Measurements from ENCODE around the gene MYO5B. TPM values are rescaled to one million over a fixed set of nuclear protein-coding genes. Genes with fewer than 3 reads are reported as not detected.

The MYO5B gene
- polyA plus RNA-seq, 2 of the 4 experiments (the other 2 are of a cell fraction) = 6.4 to 18.4 TPM

GRCh38 chr18:50166901-50167300 is 28.0 kb downstream of the MYO5B start:
- H3K27ac ChIP-seq = no peak overlapping the region
- ATAC-seq (no peak), DNase-seq (ENCODE audit: low read depth in 1 of 2, low spot score in 1 of 2) (no peak), FAIRE-seq (no peak)
- CTCF ChIA-PET = interaction anchor here (0.6 kb wide), 1 partner anchor 1739 kb away, joined by 3 read pairs; no protein-coding TSS in a partner anchor
- H3K9me3 ChIP-seq = no peaks in the 10 kb centered on the region
- 6% methylated on average over 3 of the region's 3 CpGs for WGBS (ENCODE audit: missing lambda C conversion rate)
- no peaks in the 10 kb centered on the region for H3K4me1 ChIP-seq
- TF ChIP-seq JUN (IDR thresholded peaks at IDR 0.05) = no peak
- no peak for TF ChIP-seq GATA3 (IDR thresholded peaks at IDR 0.05; ENCODE audit: borderline replicate concordance)
- TF ChIP-seq ATOH8 (CRISPR knock-in tag; IDR thresholded peaks at IDR 0.05; ENCODE audit: low read depth) = no peak
- TF ChIP-seq ZC3H11A (IDR thresholded peaks at IDR 0.05) = no peak
- TF ChIP-seq CHD2 (IDR thresholded peaks at IDR 0.05; ENCODE audit: low read length, partially characterized antibody) = no peak
- TF ChIP-seq HDAC2 (IDR thresholded peaks at IDR 0.05) = no peak
- no peak for TF ChIP-seq MAZ (IDR thresholded peaks at IDR 0.05; ENCODE audit: borderline replicate concordance, low read depth, low read length)
- TF ChIP-seq MAFK (IDR thresholded peaks at IDR 0.05; ENCODE audit: partially characterized antibody) = no peak
- no peak for TF ChIP-seq CEBPB (IDR thresholded peaks at IDR 0.05)
- no peak for TF ChIP-seq MYC (IDR thresholded peaks at IDR 0.05; ENCODE audit: borderline replicate concordance, low read length)
- TF ChIP-seq NR3C1 (IDR thresholded peaks at IDR 0.05) = no peak
- no peak for TF ChIP-seq USF2 (IDR thresholded peaks at IDR 0.05)
- TF ChIP-seq TFCP2L1 (CRISPR knock-in tag; IDR thresholded peaks at IDR 0.05) = no peak
- TF ChIP-seq HEYL (CRISPR knock-in tag; IDR thresholded peaks at IDR 0.05) = no peak
- TF ChIP-seq BHLHE40 (IDR thresholded peaks at IDR 0.05; ENCODE audit: low read depth, low read length) = no peak
- TF ChIP-seq NFE2L2 (conservative IDR thresholded peaks at IDR 0.05; ENCODE audit: low read length) = no peak
- no peak for TF ChIP-seq E2F6 (IDR thresholded peaks at IDR 0.05; ENCODE audit: borderline replicate concordance, low read depth)
- no peak overlapping the region for H3K4me3 ChIP-seq
- POLR2A ChIA-PET = no interaction called here
- no peak overlapping the region for H3K4me2 ChIP-seq

- no peaks in the 10 kb centered on the region for H3K9me3 ChIP-seq
These were observed 31.4 kb downstream of the MYO5B start for GRCh38 chr18:50163505-50163904.

GRCh38 chr18:50162486-50163304 is 32.3 kb downstream of the MYO5B start:
- TF ChIP-seq JUN (IDR thresholded peaks at IDR 0.05) (no peak), FOSL2 (IDR thresholded peaks at IDR 0.05) (no peak), FOSL2 (CRISPR knock-in tag; IDR thresholded peaks at IDR 0.05) (no peak), CBX2 (IDR thresholded peaks at IDR 0.05; ENCODE audit: borderline replicate concordance, low read depth) (no peak), BHLHE40 (IDR thresholded peaks at IDR 0.05; ENCODE audit: low read depth, low read length) (no peak), JUNB (IDR thresholded peaks at IDR 0.05) (no peak), SREBF2 (IDR thresholded peaks at IDR 0.05) (no peak), NR3C1 (IDR thresholded peaks at IDR 0.05) (no peak), MYC (IDR thresholded peaks at IDR 0.05; ENCODE audit: borderline replicate concordance, low read length) (no peak), TP53 (CRISPR knock-in tag; IDR thresholded peaks at IDR 0.05) (no peak), FOXS1 (CRISPR knock-in tag; IDR thresholded peaks at IDR 0.05) (no peak), MAX (IDR thresholded peaks at IDR 0.05) (no peak), PBX3 (IDR thresholded peaks at IDR 0.05) (no peak), HES2 (IDR thresholded peaks at IDR 0.05) (no peak), GATA3 (IDR thresholded peaks at IDR 0.05; ENCODE audit: borderline replicate concordance) (no peak), ATOH8 (CRISPR knock-in tag; IDR thresholded peaks at IDR 0.05; ENCODE audit: low read depth) (no peak), ESRRA (IDR thresholded peaks at IDR 0.05; ENCODE audit: borderline replicate concordance, low read length) (no peak)
- DNase-seq (ENCODE audit: low read depth in 1 of 2, low spot score in 1 of 2) = no peak
- Histone ChIP-seq H3K4me3 (no peak overlapping the region), H3K4me1 (no peaks in the 10 kb centered on the region), H3K4me2 (no peak overlapping the region), H3K9me3 (no peaks in the 10 kb centered on the region), H3K27ac (no peak overlapping the region)
- ChIA-PET CTCF (interaction anchor here (0.5 to 1.6 kb wide), 3 partner anchors 18 to 195 kb away, joined by 3 to 4 read pairs (median 4); no protein-coding TSS in a partner anchor), POLR2A (no interaction called here)
- ATAC-seq = no peak
- FAIRE-seq = no peak
- 12% methylated on average over 8 of the region's 9 CpGs for WGBS (ENCODE audit: missing lambda C conversion rate)

More at GRCh38 chr18:50163505-50163904, 31.4 kb downstream of the MYO5B start:
- CTCF ChIA-PET = interaction anchor here (0.5 to 1.6 kb wide), 3 partner anchors 17 to 194 kb away, joined by 3 to 4 read pairs (median 4); no protein-coding TSS in a partner anchor
- Histone ChIP-seq H3K4me2 (no peak overlapping the region), H3K4me3 (no peak overlapping the region), H3K27ac (no peak overlapping the region), H3K4me1 (no peaks in the 10 kb centered on the region)
- no peak for FAIRE-seq
- POLR2A ChIA-PET = no interaction called here
- 0% methylated on average over 1 of the region's 1 CpG for WGBS (ENCODE audit: missing lambda C conversion rate)
- TF ChIP-seq FOXS1 (CRISPR knock-in tag; IDR thresholded peaks at IDR 0.05) = no peak
- TF ChIP-seq GATA3 (IDR thresholded peaks at IDR 0.05; ENCODE audit: borderline replicate concordance) = no peak
- no peak for ATAC-seq
- DNase-seq (ENCODE audit: low read depth in 1 of 2, low spot score in 1 of 2) = no peak

All from A549 (cell line).